Measurements from ENCODE around the gene ITGAL. TPM values are rescaled to one million over a fixed set of nuclear protein-coding genes. Genes with fewer than 3 reads are reported as not detected.

The ITGAL gene
- total and polyA plus RNA-seq, 4 donors: 4.3 to 11.8 (median 6.9) TPM

DNA sequence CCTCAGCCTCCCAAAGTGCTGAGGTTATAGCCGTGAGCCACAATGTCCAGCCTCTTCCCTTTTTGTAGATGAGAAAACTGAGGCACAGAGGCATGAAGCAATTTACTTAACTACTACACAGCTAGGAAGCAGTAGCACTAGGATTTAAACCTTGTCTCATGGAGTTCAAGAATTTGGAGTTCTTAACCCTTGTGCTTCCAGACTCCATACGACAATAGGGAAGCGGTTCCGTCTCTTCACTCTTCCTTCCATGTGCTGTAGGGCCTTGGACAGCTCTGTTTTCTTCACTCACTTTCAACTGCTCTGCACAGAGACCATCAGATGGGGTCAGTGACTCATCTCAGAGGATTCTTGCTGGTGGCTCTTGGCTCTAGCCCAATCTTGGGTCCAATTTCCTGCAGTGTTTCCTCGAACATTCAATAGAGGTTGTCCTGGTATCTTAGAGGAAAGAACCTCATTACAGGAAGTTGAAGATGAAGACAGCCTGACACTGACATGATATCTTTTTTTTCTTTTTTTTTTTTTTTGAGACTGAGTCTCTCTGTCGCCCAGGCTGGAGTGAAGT lies 19.3 kb downstream of the ITGAL start:
- no peaks in the 10 kb centered on the region for H3K9me3 ChIP-seq (ENCODE audit: control insufficient read depth in 4 of 4, low read length in 3 of 4)
- 61% methylated on average over 6 of the region's 6 CpGs for WGBS
- no peak overlapping the region for H3K4me3 ChIP-seq (ENCODE audit: low read depth in 1 of 3, low read length in 3 of 3)
- no peaks in the 10 kb centered on the region for H3K27me3 ChIP-seq (ENCODE audit: control insufficient read depth in 4 of 4, insufficient read depth in 4 of 4, low read length in 3 of 4)
- H3K36me3 ChIP-seq (ENCODE audit: control insufficient read depth in 4 of 4, insufficient read depth in 3 of 4, low read depth in 1 of 4, low read length in 3 of 4): peaks cover 0 to 9% (median 0%) of the 10 kb centered on the region in 4 donors
- H3K27ac ChIP-seq (ENCODE audit: low read depth in 1 of 2, low read length in 2 of 2): no peak overlapping the region
- TF ChIP-seq RAD21 (IDR thresholded peaks at IDR 0.05) (peak; percentile 31 to 51), JUND (IDR thresholded peaks at IDR 0.05) (peak; percentile 78 to 87), SP1 (IDR thresholded peaks at IDR 0.05) (peak; percentile 27), YY1 (IDR thresholded peaks at IDR 0.05) (no peak), NR2F2 (IDR thresholded peaks at IDR 0.05) (peak; percentile 20), RXRA (IDR thresholded peaks at IDR 0.05) (no peak)
- TF ChIP-seq, protein P1, sequence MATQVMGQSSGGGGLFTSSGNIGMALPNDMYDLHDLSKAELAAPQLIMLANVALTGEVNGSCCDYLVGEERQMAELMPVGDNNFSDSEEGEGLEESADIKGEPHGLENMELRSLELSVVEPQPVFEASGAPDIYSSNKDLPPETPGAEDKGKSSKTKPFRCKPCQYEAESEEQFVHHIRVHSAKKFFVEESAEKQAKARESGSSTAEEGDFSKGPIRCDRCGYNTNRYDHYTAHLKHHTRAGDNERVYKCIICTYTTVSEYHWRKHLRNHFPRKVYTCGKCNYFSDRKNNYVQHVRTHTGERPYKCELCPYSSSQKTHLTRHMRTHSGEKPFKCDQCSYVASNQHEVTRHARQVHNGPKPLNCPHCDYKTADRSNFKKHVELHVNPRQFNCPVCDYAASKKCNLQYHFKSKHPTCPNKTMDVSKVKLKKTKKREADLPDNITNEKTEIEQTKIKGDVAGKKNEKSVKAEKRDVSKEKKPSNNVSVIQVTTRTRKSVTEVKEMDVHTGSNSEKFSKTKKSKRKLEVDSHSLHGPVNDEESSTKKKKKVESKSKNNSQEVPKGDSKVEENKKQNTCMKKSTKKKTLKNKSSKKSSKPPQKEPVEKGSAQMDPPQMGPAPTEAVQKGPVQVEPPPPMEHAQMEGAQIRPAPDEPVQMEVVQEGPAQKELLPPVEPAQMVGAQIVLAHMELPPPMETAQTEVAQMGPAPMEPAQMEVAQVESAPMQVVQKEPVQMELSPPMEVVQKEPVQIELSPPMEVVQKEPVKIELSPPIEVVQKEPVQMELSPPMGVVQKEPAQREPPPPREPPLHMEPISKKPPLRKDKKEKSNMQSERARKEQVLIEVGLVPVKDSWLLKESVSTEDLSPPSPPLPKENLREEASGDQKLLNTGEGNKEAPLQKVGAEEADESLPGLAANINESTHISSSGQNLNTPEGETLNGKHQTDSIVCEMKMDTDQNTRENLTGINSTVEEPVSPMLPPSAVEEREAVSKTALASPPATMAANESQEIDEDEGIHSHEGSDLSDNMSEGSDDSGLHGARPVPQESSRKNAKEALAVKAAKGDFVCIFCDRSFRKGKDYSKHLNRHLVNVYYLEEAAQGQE (IDR thresholded peaks at IDR 0.05): peak; percentile 20
- peaks cover 0 to 16% (median 8%) of the 10 kb centered on the region in 4 donors for H3K4me1 ChIP-seq (ENCODE audit: control insufficient read depth in 4 of 4, insufficient read depth in 4 of 4, low read length in 3 of 4)
- no peak for DNase-seq (ENCODE audit: low spot score)
- no peak overlapping the region for H3K9ac ChIP-seq (ENCODE audit: low read depth in 1 of 2, low read length in 2 of 2)

DNA sequence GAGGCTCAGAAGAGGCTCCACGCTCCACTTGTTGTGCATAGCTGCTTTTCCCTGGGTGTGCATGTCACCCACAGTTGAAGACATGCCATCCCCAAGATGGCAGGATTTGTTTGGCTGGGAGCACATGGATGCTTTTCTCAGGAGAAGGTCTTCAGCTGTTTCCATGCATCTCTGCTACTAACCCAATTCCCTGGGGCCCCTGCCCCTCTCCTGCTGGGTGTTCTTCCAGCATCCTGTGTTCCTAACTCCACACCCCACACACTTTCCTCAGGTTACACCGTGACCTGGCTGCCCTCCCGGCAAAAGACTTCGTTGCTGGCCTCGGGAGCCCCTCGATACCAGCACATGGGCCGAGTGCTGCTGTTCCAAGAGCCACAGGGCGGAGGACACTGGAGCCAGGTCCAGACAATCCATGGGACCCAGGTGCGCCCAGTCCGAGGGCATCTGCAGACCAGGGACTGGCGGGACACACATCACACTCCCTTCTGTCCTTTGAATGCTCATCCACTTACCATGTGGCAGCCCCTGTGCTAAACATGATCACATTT lies 21.5 kb downstream of the ITGAL start:
- Histone ChIP-seq H3K27ac (ENCODE audit: low read depth in 1 of 2, low read length in 2 of 2) (no peak overlapping the region), H3K4me1 (ENCODE audit: control insufficient read depth in 4 of 4, insufficient read depth in 4 of 4, low read length in 3 of 4) (peaks cover 0 to 13% (median 5%) of the 10 kb centered on the region in 4 donors), H3K9ac (ENCODE audit: low read depth in 1 of 2, low read length in 2 of 2) (no peak overlapping the region), H3K27me3 (ENCODE audit: control insufficient read depth in 4 of 4, insufficient read depth in 4 of 4, low read length in 3 of 4) (no peaks in the 10 kb centered on the region), H3K4me3 (ENCODE audit: low read depth in 1 of 3, low read length in 3 of 3) (no peak overlapping the region), H3K36me3 (ENCODE audit: control insufficient read depth in 4 of 4, insufficient read depth in 3 of 4, low read depth in 1 of 4, low read length in 3 of 4) (peaks cover 0 to 11% (median under 1%) of the 10 kb centered on the region in 4 donors), H3K9me3 (ENCODE audit: control insufficient read depth in 4 of 4, low read length in 3 of 4) (no peaks in the 10 kb centered on the region)
- DNase-seq (ENCODE audit: low spot score): no peak
- 95% methylated on average over 11 of the region's 11 CpGs for WGBS
- no peak for TF ChIP-seq RXRA (IDR thresholded peaks at IDR 0.05)
- TF ChIP-seq, protein P2, sequence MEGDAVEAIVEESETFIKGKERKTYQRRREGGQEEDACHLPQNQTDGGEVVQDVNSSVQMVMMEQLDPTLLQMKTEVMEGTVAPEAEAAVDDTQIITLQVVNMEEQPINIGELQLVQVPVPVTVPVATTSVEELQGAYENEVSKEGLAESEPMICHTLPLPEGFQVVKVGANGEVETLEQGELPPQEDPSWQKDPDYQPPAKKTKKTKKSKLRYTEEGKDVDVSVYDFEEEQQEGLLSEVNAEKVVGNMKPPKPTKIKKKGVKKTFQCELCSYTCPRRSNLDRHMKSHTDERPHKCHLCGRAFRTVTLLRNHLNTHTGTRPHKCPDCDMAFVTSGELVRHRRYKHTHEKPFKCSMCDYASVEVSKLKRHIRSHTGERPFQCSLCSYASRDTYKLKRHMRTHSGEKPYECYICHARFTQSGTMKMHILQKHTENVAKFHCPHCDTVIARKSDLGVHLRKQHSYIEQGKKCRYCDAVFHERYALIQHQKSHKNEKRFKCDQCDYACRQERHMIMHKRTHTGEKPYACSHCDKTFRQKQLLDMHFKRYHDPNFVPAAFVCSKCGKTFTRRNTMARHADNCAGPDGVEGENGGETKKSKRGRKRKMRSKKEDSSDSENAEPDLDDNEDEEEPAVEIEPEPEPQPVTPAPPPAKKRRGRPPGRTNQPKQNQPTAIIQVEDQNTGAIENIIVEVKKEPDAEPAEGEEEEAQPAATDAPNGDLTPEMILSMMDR (IDR thresholded peaks at IDR 0.05; ENCODE audit: low read depth, low read length, missing input control): no peak
- TF ChIP-seq JUND (IDR thresholded peaks at IDR 0.05): no peak
- no peak for TF ChIP-seq FOXA2 (IDR thresholded peaks at IDR 0.05)
- TF ChIP-seq YY1 (IDR thresholded peaks at IDR 0.05): no peak
- no peak for TF ChIP-seq RAD21 (IDR thresholded peaks at IDR 0.05)
- no peak for TF ChIP-seq HNF4A (conservative IDR thresholded peaks at IDR 0.05)
- TF ChIP-seq, protein P3, sequence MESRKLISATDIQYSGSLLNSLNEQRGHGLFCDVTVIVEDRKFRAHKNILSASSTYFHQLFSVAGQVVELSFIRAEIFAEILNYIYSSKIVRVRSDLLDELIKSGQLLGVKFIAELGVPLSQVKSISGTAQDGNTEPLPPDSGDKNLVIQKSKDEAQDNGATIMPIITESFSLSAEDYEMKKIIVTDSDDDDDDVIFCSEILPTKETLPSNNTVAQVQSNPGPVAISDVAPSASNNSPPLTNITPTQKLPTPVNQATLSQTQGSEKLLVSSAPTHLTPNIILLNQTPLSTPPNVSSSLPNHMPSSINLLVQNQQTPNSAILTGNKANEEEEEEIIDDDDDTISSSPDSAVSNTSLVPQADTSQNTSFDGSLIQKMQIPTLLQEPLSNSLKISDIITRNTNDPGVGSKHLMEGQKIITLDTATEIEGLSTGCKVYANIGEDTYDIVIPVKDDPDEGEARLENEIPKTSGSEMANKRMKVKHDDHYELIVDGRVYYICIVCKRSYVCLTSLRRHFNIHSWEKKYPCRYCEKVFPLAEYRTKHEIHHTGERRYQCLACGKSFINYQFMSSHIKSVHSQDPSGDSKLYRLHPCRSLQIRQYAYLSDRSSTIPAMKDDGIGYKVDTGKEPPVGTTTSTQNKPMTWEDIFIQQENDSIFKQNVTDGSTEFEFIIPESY (IDR thresholded peaks at IDR 0.05): no peak
- TF ChIP-seq HNF4G (IDR thresholded peaks at IDR 0.05): no peak
